ENCODE results near the gene CADPS2.

DNA sequence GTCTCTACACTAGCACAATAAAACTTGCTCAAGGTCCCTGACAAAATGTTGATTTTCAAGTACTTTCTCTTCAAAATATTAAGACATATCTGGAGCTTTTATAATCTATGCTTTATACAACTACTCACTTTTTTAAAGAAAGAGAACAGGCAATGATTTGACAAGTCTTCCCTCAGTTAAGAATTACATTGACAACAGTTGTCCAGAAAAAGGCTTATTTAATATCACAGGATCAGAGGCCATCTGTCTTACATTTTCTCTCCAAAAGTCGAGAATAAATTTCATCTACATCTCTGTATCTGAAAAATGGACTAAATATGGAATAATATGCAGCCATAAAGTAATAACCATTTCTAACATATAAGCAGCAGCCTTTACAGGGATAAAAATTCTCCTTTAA, 175.3 kb downstream of the CADPS2 start:
- TF ChIP-seq EZH2 (optimal IDR thresholded peaks at IDR 0.05; ENCODE audit: low read depth, low read length) (no peak), EZH2phosphoT487 (IDR thresholded peaks at IDR 0.05; ENCODE audit: low read length) (no peak)

All from MM.1S (cell line).